SK-N-SH treated with all-trans-retinoic acid at 6 μM for 48 hours (cell line): ENCODE data around the gene CASP3.

Source experiments
- ATAC-seq: fragments of 200-7000 bp; cut with Tn5 transposase; 3 replicates; pipeline ENCODE4 v1.9.1; 2020; ENCODE audit warnings: mild to moderate bottlenecking, moderate library complexity
- ARNTL ChIP-seq: fragments of 450-650 bp; formaldehyde crosslinking; IDR thresholded peaks from 2 replicates; pipeline ENCODE4 v1.5.0; 2020; ENCODE audit warnings: low read depth, mild to moderate bottlenecking, moderate library complexity, borderline replicate concordance
- BACH2 ChIP-seq: fragments of 250-450 bp; sonication (Bioruptor Pico); IDR thresholded peaks from 2 replicates; pipeline ENCODE4 v1.9.0; 2021; ENCODE audit warnings: mild to moderate bottlenecking, borderline replicate concordance
- CSDC2 ChIP-seq: fragments of 250-450 bp; sonication (Bioruptor Pico); IDR thresholded peaks from 2 replicates; pipeline ENCODE4 v1.5.0; 2020; ENCODE audit warnings: mild to moderate bottlenecking, moderate library complexity
- ESRRG ChIP-seq: fragments of 250-450 bp; sonication (Bioruptor Pico); IDR thresholded peaks from 2 replicates; pipeline ENCODE4 v1.6.1; 2021; ENCODE audit warnings: mild to moderate bottlenecking
- GLIS3 ChIP-seq: fragments of 250-450 bp; sonication (Bioruptor Pico); IDR thresholded peaks from 2 replicates; pipeline ENCODE4 v1.5.0; 2020; ENCODE audit warnings: mild to moderate bottlenecking, moderate library complexity
- ISL1 ChIP-seq: fragments of 250-450 bp; sonication (Bioruptor Pico); IDR thresholded peaks from 2 replicates; pipeline ENCODE4 v2.1.2; 2022; ENCODE audit warnings: mild to moderate bottlenecking, moderate library complexity
- OSR1 ChIP-seq: fragments of 250-450 bp; sonication (Bioruptor Pico); IDR thresholded peaks from 2 replicates; pipeline ENCODE4 v1.8.0; 2022; ENCODE audit warnings: moderate library complexity, mild to moderate bottlenecking, inconsistent platforms
- RARB ChIP-seq: fragments of 250-450 bp; sonication (Bioruptor Pico); IDR thresholded peaks from 2 replicates; pipeline ENCODE4 v1.8.0; 2021; ENCODE audit warnings: mild to moderate bottlenecking, moderate library complexity
- SNAI2 ChIP-seq: fragments of 250-450 bp; sonication (Bioruptor Pico); IDR thresholded peaks from 2 replicates; pipeline ENCODE4 v1.5.0; 2020; ENCODE audit warnings: mild to moderate bottlenecking, moderate library complexity
- TCF4 ChIP-seq: fragments of 250-450 bp; sonication (Bioruptor Pico); IDR thresholded peaks from 2 replicates; pipeline ENCODE4 v1.8.0; 2021; ENCODE audit warnings: mild to moderate bottlenecking, moderate library complexity, borderline replicate concordance
- TOX ChIP-seq: fragments of 250-450 bp; sonication (Bioruptor Pico); IDR thresholded peaks from 2 replicates; pipeline ENCODE4 v1.8.0; 2021; ENCODE audit warnings: mild to moderate bottlenecking, moderate library complexity, borderline replicate concordance
- ZC3H10 ChIP-seq: fragments of 250-450 bp; sonication (Bioruptor Pico); IDR thresholded peaks from 2 replicates; pipeline ENCODE4 v1.5.1; 2021; ENCODE audit warnings: mild to moderate bottlenecking, moderate library complexity
- ZFP3 ChIP-seq: fragments of 250-450 bp; sonication (Bioruptor Pico); IDR thresholded peaks from 2 replicates; pipeline ENCODE4 v1.5.0; 2020; ENCODE audit warnings: mild to moderate bottlenecking, moderate library complexity
- ZNF565 ChIP-seq: fragments of 450-650 bp; formaldehyde crosslinking; conservative IDR thresholded peaks from 2 replicates; pipeline ENCODE4 v1.5.0; 2020; ENCODE audit warnings: low read depth, mild to moderate bottlenecking, moderate library complexity
- TF ChIP-seq, protein P1 (sequence below): fragments of 250-450 bp; sonication (Bioruptor Pico); IDR thresholded peaks from 2 replicates; pipeline ENCODE4 v1.8.0; 2020; ENCODE audit warnings: mild to moderate bottlenecking, moderate library complexity, borderline replicate concordance
- TF ChIP-seq, protein P2 (sequence below): fragments of 250-450 bp; sonication (Bioruptor Pico); IDR thresholded peaks from 2 replicates; pipeline ENCODE4 v1.5.0; 2020; ENCODE audit warnings: mild to moderate bottlenecking, moderate library complexity
- TF ChIP-seq, protein P3 (sequence below): fragments of 250-450 bp; sonication (Bioruptor Pico); IDR thresholded peaks from 2 replicates; pipeline ENCODE4 v1.5.1; 2021; ENCODE audit warnings: mild to moderate bottlenecking, moderate library complexity
- TF ChIP-seq, protein P4 (sequence below): fragments of 250-450 bp; sonication (Bioruptor Pico); IDR thresholded peaks from 2 replicates; pipeline ENCODE4 v1.5.1; 2020; ENCODE audit warnings: low read depth, mild to moderate bottlenecking, moderate library complexity

CASP3 gene

DNA sequence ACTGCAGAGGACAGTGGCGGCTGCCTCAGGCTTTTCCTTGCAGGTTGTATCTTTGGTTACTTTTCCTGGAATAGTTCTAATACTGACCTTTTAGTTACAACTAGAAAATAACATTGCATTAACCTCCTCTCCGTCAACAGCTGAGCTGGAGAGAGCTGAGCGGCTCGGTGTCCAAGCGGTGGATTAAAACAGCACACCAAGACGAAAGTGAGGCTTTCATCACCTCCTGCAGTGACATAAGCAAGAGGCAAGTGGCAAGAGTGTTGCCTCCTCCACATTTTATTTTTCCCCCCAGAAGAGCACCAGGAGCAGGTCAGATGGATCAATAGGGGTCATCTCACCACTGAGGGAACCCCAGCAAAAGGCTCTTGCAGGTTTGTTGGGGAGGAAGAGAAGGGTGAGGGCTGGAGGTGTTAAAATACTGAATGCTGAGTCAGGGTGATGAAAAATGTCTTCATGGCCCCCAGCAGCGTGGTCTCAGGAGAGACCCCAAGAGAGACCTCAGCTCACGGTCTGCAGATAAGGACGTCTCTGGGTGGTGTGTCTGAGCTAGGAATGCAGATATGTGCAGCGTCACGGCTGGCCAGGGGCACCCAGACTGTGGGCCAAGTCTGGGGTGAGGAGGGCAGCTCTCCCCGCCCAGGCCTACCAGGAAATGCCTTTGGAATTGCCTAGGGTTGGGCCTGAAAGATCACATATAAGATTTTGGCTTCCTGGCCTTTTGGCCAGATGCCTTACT, 50.3 kb downstream of the CASP3 start:
- TF ChIP-seq TCF4 (CRISPR knock-in tag) (no peak), SNAI2 (CRISPR knock-in tag) (no peak), OSR1 (CRISPR knock-in tag) (no peak), ZNF565 (CRISPR knock-in tag) (no peak), ESRRG (no peak), CSDC2 (no peak), ISL1 (no peak), ZFP3 (CRISPR knock-in tag) (no peak), ZC3H10 (CRISPR knock-in tag) (no peak), BACH2 (CRISPR knock-in tag) (no peak), TOX (CRISPR knock-in tag) (no peak)
- TF ChIP-seq, protein P1, sequence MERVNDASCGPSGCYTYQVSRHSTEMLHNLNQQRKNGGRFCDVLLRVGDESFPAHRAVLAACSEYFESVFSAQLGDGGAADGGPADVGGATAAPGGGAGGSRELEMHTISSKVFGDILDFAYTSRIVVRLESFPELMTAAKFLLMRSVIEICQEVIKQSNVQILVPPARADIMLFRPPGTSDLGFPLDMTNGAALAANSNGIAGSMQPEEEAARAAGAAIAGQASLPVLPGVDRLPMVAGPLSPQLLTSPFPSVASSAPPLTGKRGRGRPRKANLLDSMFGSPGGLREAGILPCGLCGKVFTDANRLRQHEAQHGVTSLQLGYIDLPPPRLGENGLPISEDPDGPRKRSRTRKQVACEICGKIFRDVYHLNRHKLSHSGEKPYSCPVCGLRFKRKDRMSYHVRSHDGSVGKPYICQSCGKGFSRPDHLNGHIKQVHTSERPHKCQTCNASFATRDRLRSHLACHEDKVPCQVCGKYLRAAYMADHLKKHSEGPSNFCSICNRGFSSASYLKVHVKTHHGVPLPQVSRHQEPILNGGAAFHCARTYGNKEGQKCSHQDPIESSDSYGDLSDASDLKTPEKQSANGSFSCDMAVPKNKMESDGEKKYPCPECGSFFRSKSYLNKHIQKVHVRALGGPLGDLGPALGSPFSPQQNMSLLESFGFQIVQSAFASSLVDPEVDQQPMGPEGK (CRISPR knock-in tag), result no peak
- TF ChIP-seq, protein P2, sequence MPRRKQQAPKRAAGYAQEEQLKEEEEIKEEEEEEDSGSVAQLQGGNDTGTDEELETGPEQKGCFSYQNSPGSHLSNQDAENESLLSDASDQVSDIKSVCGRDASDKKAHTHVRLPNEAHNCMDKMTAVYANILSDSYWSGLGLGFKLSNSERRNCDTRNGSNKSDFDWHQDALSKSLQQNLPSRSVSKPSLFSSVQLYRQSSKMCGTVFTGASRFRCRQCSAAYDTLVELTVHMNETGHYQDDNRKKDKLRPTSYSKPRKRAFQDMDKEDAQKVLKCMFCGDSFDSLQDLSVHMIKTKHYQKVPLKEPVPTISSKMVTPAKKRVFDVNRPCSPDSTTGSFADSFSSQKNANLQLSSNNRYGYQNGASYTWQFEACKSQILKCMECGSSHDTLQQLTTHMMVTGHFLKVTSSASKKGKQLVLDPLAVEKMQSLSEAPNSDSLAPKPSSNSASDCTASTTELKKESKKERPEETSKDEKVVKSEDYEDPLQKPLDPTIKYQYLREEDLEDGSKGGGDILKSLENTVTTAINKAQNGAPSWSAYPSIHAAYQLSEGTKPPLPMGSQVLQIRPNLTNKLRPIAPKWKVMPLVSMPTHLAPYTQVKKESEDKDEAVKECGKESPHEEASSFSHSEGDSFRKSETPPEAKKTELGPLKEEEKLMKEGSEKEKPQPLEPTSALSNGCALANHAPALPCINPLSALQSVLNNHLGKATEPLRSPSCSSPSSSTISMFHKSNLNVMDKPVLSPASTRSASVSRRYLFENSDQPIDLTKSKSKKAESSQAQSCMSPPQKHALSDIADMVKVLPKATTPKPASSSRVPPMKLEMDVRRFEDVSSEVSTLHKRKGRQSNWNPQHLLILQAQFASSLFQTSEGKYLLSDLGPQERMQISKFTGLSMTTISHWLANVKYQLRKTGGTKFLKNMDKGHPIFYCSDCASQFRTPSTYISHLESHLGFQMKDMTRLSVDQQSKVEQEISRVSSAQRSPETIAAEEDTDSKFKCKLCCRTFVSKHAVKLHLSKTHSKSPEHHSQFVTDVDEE (CRISPR knock-in tag), result no peak
- TF ChIP-seq, protein P3, sequence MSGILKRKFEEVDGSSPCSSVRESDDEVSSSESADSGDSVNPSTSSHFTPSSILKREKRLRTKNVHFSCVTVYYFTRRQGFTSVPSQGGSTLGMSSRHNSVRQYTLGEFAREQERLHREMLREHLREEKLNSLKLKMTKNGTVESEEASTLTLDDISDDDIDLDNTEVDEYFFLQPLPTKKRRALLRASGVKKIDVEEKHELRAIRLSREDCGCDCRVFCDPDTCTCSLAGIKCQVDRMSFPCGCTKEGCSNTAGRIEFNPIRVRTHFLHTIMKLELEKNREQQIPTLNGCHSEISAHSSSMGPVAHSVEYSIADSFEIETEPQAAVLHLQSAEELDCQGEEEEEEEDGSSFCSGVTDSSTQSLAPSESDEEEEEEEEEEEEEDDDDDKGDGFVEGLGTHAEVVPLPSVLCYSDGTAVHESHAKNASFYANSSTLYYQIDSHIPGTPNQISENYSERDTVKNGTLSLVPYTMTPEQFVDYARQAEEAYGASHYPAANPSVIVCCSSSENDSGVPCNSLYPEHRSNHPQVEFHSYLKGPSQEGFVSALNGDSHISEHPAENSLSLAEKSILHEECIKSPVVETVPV (CRISPR knock-in tag), result no peak
- TF ChIP-seq, protein P4, sequence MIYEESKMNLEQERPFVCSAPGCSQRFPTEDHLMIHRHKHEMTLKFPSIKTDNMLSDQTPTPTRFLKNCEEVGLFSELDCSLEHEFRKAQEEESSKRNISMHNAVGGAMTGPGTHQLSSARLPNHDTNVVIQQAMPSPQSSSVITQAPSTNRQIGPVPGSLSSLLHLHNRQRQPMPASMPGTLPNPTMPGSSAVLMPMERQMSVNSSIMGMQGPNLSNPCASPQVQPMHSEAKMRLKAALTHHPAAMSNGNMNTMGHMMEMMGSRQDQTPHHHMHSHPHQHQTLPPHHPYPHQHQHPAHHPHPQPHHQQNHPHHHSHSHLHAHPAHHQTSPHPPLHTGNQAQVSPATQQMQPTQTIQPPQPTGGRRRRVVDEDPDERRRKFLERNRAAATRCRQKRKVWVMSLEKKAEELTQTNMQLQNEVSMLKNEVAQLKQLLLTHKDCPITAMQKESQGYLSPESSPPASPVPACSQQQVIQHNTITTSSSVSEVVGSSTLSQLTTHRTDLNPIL, result no peak
- ATAC-seq, result peak; percentile 55

DNA sequence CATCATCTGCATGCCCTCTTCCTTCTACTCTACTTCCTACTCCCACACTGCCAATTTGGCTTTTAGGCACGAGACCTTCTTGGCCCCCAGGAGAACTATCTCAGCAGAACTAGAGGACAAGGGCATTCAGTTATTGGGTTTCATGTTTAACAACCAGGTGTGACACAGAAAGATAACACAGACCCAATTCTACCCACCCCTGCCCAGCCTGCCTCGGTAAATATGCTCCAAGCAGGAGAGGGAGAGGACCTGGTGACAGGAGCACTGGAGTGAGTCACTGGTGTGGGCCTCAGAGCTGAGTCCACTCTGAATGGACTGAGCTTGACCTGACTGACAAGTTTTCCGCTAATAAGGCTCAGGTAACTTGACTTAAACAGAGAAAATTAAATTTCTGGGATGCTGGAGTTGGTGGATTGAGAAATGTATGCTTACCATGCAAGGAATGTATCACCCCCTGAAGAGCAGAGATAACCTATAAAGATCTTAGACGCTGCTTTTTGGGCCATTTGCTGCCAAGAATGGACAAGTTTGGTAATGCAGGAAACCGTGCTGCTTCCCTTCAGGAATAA, 52.5 kb downstream of the CASP3 start:
- no peak for ATAC-seq

More for the DNA sequence above, 52.5 kb downstream of the CASP3 start:
- TF ChIP-seq ESRRG (no peak), TCF4 (CRISPR knock-in tag) (no peak), ARNTL (CRISPR knock-in tag) (no peak), OSR1 (CRISPR knock-in tag) (no peak), GLIS3 (CRISPR knock-in tag) (no peak), RARB (CRISPR knock-in tag) (no peak)
- TF ChIP-seq, protein P2 (CRISPR knock-in tag), result no peak
- TF ChIP-seq, all 23 proteins: peak for 0
